Transverse colon (tissue), 4 donors: ENCODE data around the gene CGNL1. TPM values are rescaled to one million over a fixed set of nuclear protein-coding genes. Genes with fewer than 3 reads are reported as not detected.

ENCODE experiments used
- DNase-seq: peaks from one replicate; pipeline ENCODE4 v3.0.0-alpha.2; 2019
- H3K27ac ChIP-seq, 4 donors: fragments of 200-600 bp; sonication (generic); 2 replicates each; pipeline ENCODE4 v1.5.1; 2016 to 2018; ENCODE audit warnings: inconsistent platforms in 4 of 4
- H3K27me3 ChIP-seq: fragments of 200-600 bp; sonication (generic); 2 replicates; pipeline ENCODE4 v1.5.1; 2017; ENCODE audit warnings: inconsistent platforms
- H3K36me3 ChIP-seq, 4 donors: fragments of 200-600 bp; sonication (generic); 2 replicates each; pipeline ENCODE4 v1.5.1; 2017 to 2019; ENCODE audit warnings: inconsistent platforms in 4 of 4
- H3K4me1 ChIP-seq, 4 donors: fragments of 200-600 bp; sonication (generic); 2 replicates each; pipeline ENCODE4 v1.5.1; 2017 to 2020; ENCODE audit warnings: inconsistent platforms in 4 of 4
- H3K4me3 ChIP-seq, 4 donors: fragments of 200-600 bp; sonication (generic); 1 replicate in 1 of 4; 2 replicates in 3 of 4; pipeline versions ENCODE4 v1.5.1 to v1.6.1; 2017 to 2019; ENCODE audit warnings: inconsistent platforms in 4 of 4
- H3K9me3 ChIP-seq, 2 donors: fragments of 200-600 bp; sonication (generic); 2 replicates each; pipeline ENCODE4 v1.5.1; 2017 to 2019; ENCODE audit warnings: inconsistent platforms in 2 of 2
- CTCF ChIP-seq, 5 experiments: fragments of 200-600 bp in 3 of 5; fragments of 450-650 bp in 2 of 5; sonication (generic) in 3 of 5; IDR thresholded peaks; 1 replicate in 2 of 5; 2 replicates in 3 of 5; pipeline ENCODE4 v1.5.1; 2016 to 2017; ENCODE audit warnings: antibody characterized with exemption in 5 of 5, inconsistent platforms in 3 of 5, mild to moderate bottlenecking in 2 of 5, moderate library complexity in 1 of 5
- EP300 ChIP-seq: sonication (generic); formaldehyde crosslinking; IDR thresholded peaks from one replicate; pipeline ENCODE4 v1.6.1; 2017; ENCODE audit warnings: antibody characterized with exemption, low read depth
- POLR2A ChIP-seq: fragments of 450-650 bp; IDR thresholded peaks from one replicate; pipeline ENCODE4 v1.6.1; 2016; ENCODE audit warnings: antibody characterized with exemption, mild to moderate bottlenecking, moderate library complexity
- POLR2AphosphoS5 ChIP-seq, 3 donors: sonication (generic); formaldehyde crosslinking; IDR thresholded peaks; one replicate each; pipeline ENCODE4 v1.6.1; 2016; ENCODE audit warnings: antibody characterized with exemption in 3 of 3
- WGBS, 2 donors: methylation state at CpG; one replicate each; pipeline ENCODE4 v1.1.5; 2018; ENCODE audit warnings: low coverage in 1 of 2; 5-methylcytosine and 5-hydroxymethylcytosine counted together
- in situ Hi-C, 4 donors: fragments of 200-750 bp; cut with MboI; loops; one replicate each; pipeline versions ENCODE4 v1.15.0 to v1.15.1; 2017; ENCODE audit warnings: low sequenced_read_pairs in 3 of 4, low pct_ligation_motif_present in 1 of 4, low pct_unique_long_range_greater_than_20kb in 1 of 4
- intact Hi-C: fragments of 100-400 bp; cut with DNase I; formaldehyde crosslinking; loops from one replicate; pipeline ENCODE4 v1.15.1; 2023; ENCODE audit warnings: low total_unique reads
- total RNA-seq, 4 donors: library from RNA; depleted of rRNA; stranded (reverse); fragments of >200 nt; gene quantifications; one replicate each; pipeline ENCODE4 v1.1.0, GENCODE V29; 2016

Gene CGNL1
- total RNA-seq, 4 donors from 2014 or later: 1.1 to 2.2 (median 1.8) TPM

GRCh38 chr15:57379487-57379886 is 3.2 kb downstream of the CGNL1 start:
- Histone ChIP-seq H3K4me1 (peaks cover 0 to 21% (median 15%) of the 10 kb centered on the region in 4 donors), H3K27ac (no peak overlapping the region), H3K4me3 (no peak overlapping the region), H3K9me3 (no peaks in the 10 kb centered on the region), H3K36me3 (no peaks in the 10 kb centered on the region), H3K27me3 (peaks cover 27% of the 10 kb centered on the region)
- TF ChIP-seq CTCF (IDR thresholded peaks at IDR 0.05): no peak
- in situ Hi-C loops (no loop called here), intact Hi-C loops (no loop called here)
- WGBS, 2 donors: 51 to 52% methylated on average over 3 of the region's 3 CpGs
- no peak for DNase-seq

- Histone ChIP-seq H3K4me1 (peaks cover 0 to 21% (median 15%) of the 10 kb centered on the region in 4 donors), H3K36me3 (no peaks in the 10 kb centered on the region), H3K4me3 (no peak overlapping the region), H3K9me3 (no peaks in the 10 kb centered on the region), H3K27ac (no peak overlapping the region), H3K27me3 (peaks cover 23% of the 10 kb centered on the region)
- intact Hi-C loops (no loop called here), in situ Hi-C loops (no loop called here)
- TF ChIP-seq CTCF (IDR thresholded peaks at IDR 0.05): no peak
- TF ChIP-seq EP300: no peak
- no peak for TF ChIP-seq POLR2A
- no peak for TF ChIP-seq POLR2AphosphoS5 (IDR thresholded peaks at IDR 0.05)
- WGBS, 2 donors: 80% methylated on average over 2 of the region's 2 CpGs; no CpG with 5 or more reads in 1 of the 2 donors
- DNase-seq: no peak
Measured at GRCh38 chr15:57380854-57381253, 4.5 kb downstream of the CGNL1 start.

GRCh38 chr15:57382215-57382614 is 5.9 kb downstream of the CGNL1 start:
- DNase-seq: no peak
- peaks cover 12% of the 10 kb centered on the region for H3K27me3 ChIP-seq
- intact Hi-C loops: no loop called here
- WGBS, 2 donors: 27 to 42% methylated on average over 5 to 7 of the region's 7 CpGs
- no peak overlapping the region for H3K4me3 ChIP-seq
- TF ChIP-seq EP300 (no peak), CTCF (IDR thresholded peaks at IDR 0.05) (no peak), POLR2AphosphoS5 (IDR thresholded peaks at IDR 0.05) (no peak), POLR2A (no peak)
- no peak overlapping the region for H3K27ac ChIP-seq
- no peaks in the 10 kb centered on the region for H3K9me3 ChIP-seq
- no peaks in the 10 kb centered on the region for H3K36me3 ChIP-seq
- in situ Hi-C loops: no loop called here
- peaks cover 0 to 17% (median 8%) of the 10 kb centered on the region in 4 donors for H3K4me1 ChIP-seq

DNA sequence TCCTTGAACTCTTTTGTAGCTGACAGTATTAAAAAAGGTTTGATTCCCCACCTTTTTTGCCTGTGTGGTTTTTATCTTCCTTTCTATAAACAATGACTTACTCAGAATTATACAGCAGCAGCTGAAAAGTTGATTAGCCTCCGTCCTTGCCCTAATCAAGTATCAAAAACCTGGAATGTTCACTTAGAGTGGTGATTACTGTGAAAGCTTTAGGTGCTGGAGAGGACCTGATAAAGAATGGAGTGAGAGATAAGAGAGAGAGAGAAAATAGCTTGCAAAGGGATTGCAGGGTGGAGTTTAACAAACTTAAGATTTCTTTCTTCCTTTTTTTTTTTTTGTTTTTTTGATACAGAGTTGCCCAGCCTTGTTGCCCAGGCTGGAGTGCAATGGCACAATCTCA is 6.7 kb downstream of the CGNL1 start:
- WGBS, 2 donors: 56 to 78% methylated on average over 1 of the region's 1 CpG
- TF ChIP-seq POLR2A (no peak), CTCF (IDR thresholded peaks at IDR 0.05) (no peak), POLR2AphosphoS5 (IDR thresholded peaks at IDR 0.05) (no peak), EP300 (no peak)
- H3K9me3 ChIP-seq: no peaks in the 10 kb centered on the region
- peaks cover 0 to 15% (median 7%) of the 10 kb centered on the region in 4 donors for H3K4me1 ChIP-seq
- no peak for DNase-seq
- intact Hi-C loops: no loop called here
- in situ Hi-C loops: no loop called here
- H3K27ac ChIP-seq: no peak overlapping the region
- H3K36me3 ChIP-seq: no peaks in the 10 kb centered on the region
- no peak overlapping the region for H3K4me3 ChIP-seq
- H3K27me3 ChIP-seq: peaks cover 4% of the 10 kb centered on the region
